ENCODE data around the gene PPT2. TPM values are rescaled to one million over a fixed set of nuclear protein-coding genes. Genes with fewer than 3 reads are reported as not detected.
A peak's percentile ranks its signal among the peaks of the same experiment; 100 is the strongest.

Gene PPT2
- total and polyA plus RNA-seq, 2 donors (not counting 1 experiment from before 2014, with no cell fraction given), result 13.7 to 37.3 TPM

- H3K79me2 ChIP-seq (ENCODE audit: control insufficient read depth, insufficient read depth, low read length), result no peaks in the 10 kb centered on the region
- no peak overlapping the region for H3K9ac ChIP-seq (ENCODE audit: insufficient read depth, low read length)
- no peak overlapping the region for H3K27ac ChIP-seq (ENCODE audit: insufficient read depth, low read length)
- H3K9me3 ChIP-seq (ENCODE audit: control insufficient read depth, insufficient read depth, low read depth, low read length), result no peaks in the 10 kb centered on the region
- peak; percentile 25 to 47 for DNase-seq (ENCODE audit: low read depth in 2 of 2)
- no peaks in the 10 kb centered on the region for H3K27me3 ChIP-seq (ENCODE audit: control insufficient read depth, insufficient read depth, low read length)
- H3K4me2 ChIP-seq (ENCODE audit: extremely low read depth, insufficient read depth, low read length), result no peak overlapping the region
- peaks cover 13% of the 10 kb centered on the region for H3K4me1 ChIP-seq (ENCODE audit: control insufficient read depth, extremely low read depth, insufficient read depth, low read length)
- TF ChIP-seq CTCF (conservative IDR thresholded peaks at IDR 0.05 in 1 of 2, IDR thresholded peaks at IDR 0.05 in 1 of 2; ENCODE audit: low read depth in 1 of 2, low read length in 2 of 2) (peak in 1 of 2 donors; percentile 16), EZH2 (IDR thresholded peaks at IDR 0.05; ENCODE audit: low read length, missing control alignments) (no peak)
- H2AFZ ChIP-seq (ENCODE audit: low read length), result no peak overlapping the region
- no peaks in the 10 kb centered on the region for H3K36me3 ChIP-seq (ENCODE audit: control insufficient read depth, insufficient read depth, low read length)
- H3K4me3 ChIP-seq (replicated peaks in 1 of 4; ENCODE audit: control extremely low read depth in 1 of 4, insufficient read depth in 1 of 4, low read depth in 3 of 4, low read length in 4 of 4), result peak overlapping the region in 1 of 4 experiments; percentile 33
- H4K20me1 ChIP-seq (ENCODE audit: control insufficient read depth, extremely low read depth, insufficient read depth, low read length), result no peaks in the 10 kb centered on the region
Observed at GRCh38 chr6:32148289-32149091, 5.5 kb upstream of the PPT2 start.

- Histone ChIP-seq H3K27me3 (ENCODE audit: control insufficient read depth, insufficient read depth, low read length) (no peaks in the 10 kb centered on the region), H3K4me2 (ENCODE audit: extremely low read depth, insufficient read depth, low read length) (no peak overlapping the region), H3K79me2 (ENCODE audit: control insufficient read depth, insufficient read depth, low read length) (peaks cover under 1% of the 10 kb centered on the region), H3K4me3 (replicated peaks in 1 of 4; ENCODE audit: control extremely low read depth in 1 of 4, insufficient read depth in 1 of 4, low read depth in 3 of 4, low read length in 4 of 4) (no peak overlapping the region), H3K36me3 (ENCODE audit: control insufficient read depth, insufficient read depth, low read length) (no peaks in the 10 kb centered on the region), H3K4me1 (ENCODE audit: control insufficient read depth, extremely low read depth, insufficient read depth, low read length) (peaks cover 13% of the 10 kb centered on the region), H3K9me3 (ENCODE audit: control insufficient read depth, insufficient read depth, low read depth, low read length) (no peaks in the 10 kb centered on the region), H4K20me1 (ENCODE audit: control insufficient read depth, extremely low read depth, insufficient read depth, low read length) (no peaks in the 10 kb centered on the region), H2AFZ (ENCODE audit: low read length) (no peak overlapping the region), H3K9ac (ENCODE audit: insufficient read depth, low read length) (no peak overlapping the region), H3K27ac (ENCODE audit: insufficient read depth, low read length) (no peak overlapping the region)
- no peak for TF ChIP-seq EZH2 (IDR thresholded peaks at IDR 0.05; ENCODE audit: low read length, missing control alignments)
- DNase-seq (ENCODE audit: low read depth in 2 of 2), result no peak
Observed at GRCh38 chr6:32149092-32149755, 4.7 kb upstream of the PPT2 start.

DNA sequence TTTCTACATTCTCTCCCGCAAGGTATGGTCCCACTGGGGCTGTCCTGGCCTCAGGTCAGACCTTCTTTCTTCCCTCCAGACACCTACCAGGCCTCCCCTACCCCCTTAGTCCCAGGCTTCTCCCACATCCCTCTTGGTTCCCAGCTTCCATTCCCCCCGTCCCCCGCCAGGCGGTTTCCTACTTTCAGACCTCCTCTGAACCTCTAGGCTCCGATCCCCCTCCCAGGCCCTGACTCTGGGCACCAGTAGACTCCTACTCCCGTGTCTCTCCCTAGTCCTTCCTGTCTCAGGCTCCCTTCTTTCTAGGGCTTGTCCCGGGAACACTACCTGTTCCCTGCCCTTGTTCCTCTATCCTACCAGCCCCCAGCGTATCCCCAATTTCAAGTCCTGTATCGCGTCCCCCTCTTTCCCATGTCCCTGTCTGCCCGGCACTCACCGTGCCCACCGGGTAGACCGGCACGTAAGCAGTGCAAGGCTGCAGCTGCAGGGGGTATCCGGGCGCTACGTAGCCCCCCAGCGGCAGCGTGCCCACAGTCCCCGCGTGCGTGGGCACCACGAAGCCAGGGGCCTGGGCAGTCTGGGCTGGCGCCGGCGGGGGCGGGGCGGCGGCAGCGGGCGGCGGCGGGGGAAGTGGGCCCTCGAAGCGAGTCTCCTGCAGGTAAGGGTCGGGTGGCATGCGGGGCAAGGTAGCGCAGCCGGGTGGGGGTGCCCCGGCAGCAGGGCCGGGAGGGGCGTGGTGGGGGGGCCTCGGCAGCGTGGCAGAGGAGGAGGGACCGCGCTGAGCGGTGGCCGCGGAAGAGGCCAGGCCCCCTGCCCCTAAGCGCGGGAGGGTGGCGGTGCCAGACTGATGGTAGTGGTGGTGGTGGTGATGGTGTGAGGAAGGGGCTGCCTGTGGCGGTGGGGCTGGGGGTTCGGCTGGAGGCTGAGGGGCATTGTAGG, 3.7 kb upstream of the PPT2 start:
- DNase-seq (ENCODE audit: low read depth in 2 of 2), result no peak
- Histone ChIP-seq H3K27ac (ENCODE audit: insufficient read depth, low read length) (no peak overlapping the region), H3K9me3 (ENCODE audit: control insufficient read depth, insufficient read depth, low read depth, low read length) (no peaks in the 10 kb centered on the region), H4K20me1 (ENCODE audit: control insufficient read depth, extremely low read depth, insufficient read depth, low read length) (no peaks in the 10 kb centered on the region), H3K4me3 (replicated peaks in 1 of 4; ENCODE audit: control extremely low read depth in 1 of 4, insufficient read depth in 1 of 4, low read depth in 3 of 4, low read length in 4 of 4) (no peak overlapping the region), H2AFZ (ENCODE audit: low read length) (no peak overlapping the region), H3K4me1 (ENCODE audit: control insufficient read depth, extremely low read depth, insufficient read depth, low read length) (peaks cover 13% of the 10 kb centered on the region), H3K27me3 (ENCODE audit: control insufficient read depth, insufficient read depth, low read length) (no peaks in the 10 kb centered on the region), H3K36me3 (ENCODE audit: control insufficient read depth, insufficient read depth, low read length) (no peaks in the 10 kb centered on the region), H3K4me2 (ENCODE audit: extremely low read depth, insufficient read depth, low read length) (no peak overlapping the region), H3K79me2 (ENCODE audit: control insufficient read depth, insufficient read depth, low read length) (peaks cover 9% of the 10 kb centered on the region), H3K9ac (ENCODE audit: insufficient read depth, low read length) (no peak overlapping the region)
- TF ChIP-seq EZH2 (IDR thresholded peaks at IDR 0.05; ENCODE audit: low read length, missing control alignments) (no peak), CTCF (conservative IDR thresholded peaks at IDR 0.05 in 1 of 2, IDR thresholded peaks at IDR 0.05 in 1 of 2; ENCODE audit: low read depth in 1 of 2, low read length in 2 of 2) (no peak)

Measured in fibroblast of lung (primary cell).